ENCODE data around the gene PLOD1. TPM values are rescaled to one million over a fixed set of nuclear protein-coding genes. Genes with fewer than 3 reads are reported as not detected.
A peak's percentile ranks its signal among the peaks of the same experiment; 100 is the strongest.

Gene PLOD1
- total RNA-seq, 4 donors from 2014 or later = 64.4 to 107 (median 80.8) TPM

- 91 to 94% methylated on average over 10 to 11 of the region's 12 CpGs for WGBS, 2 donors
- Histone ChIP-seq H3K27ac (no peak overlapping the region), H3K9me3 (no peaks in the 10 kb centered on the region), H3K27me3 (no peaks in the 10 kb centered on the region), H3K36me3 (peaks cover 24 to 28% of the 10 kb centered on the region in 2 donors), H3K4me1 (peaks cover 0 to 13% of the 10 kb centered on the region in 2 donors), H3K4me3 (replicated peaks in 1 of 3) (no peak overlapping the region)
- DNase-seq = no peak
- TF ChIP-seq POLR2A (IDR thresholded peaks at IDR 0.05) (no peak), CTCF (IDR thresholded peaks at IDR 0.05) (no peak)
- intact Hi-C loops (cut with DNase I) = no loop called here
Measured at GRCh38 chr1:11964656-11965055, 30.1 kb downstream of the PLOD1 start.

GRCh38 chr1:11967028-11967547 lies 32.6 kb downstream of the PLOD1 start:
- WGBS, 2 donors = 62 to 72% methylated on average over 3 to 6 of the region's 6 CpGs
- TF ChIP-seq POLR2A (IDR thresholded peaks at IDR 0.05) (no peak), CTCF (IDR thresholded peaks at IDR 0.05) (peak in 4 of 6 experiments; percentile 7 to 37 (median 23))
- peak; percentile 19 for DNase-seq
- Histone ChIP-seq H3K4me3 (replicated peaks in 1 of 3) (no peak overlapping the region), H3K36me3 (peaks cover 24 to 28% of the 10 kb centered on the region in 2 donors), H3K27ac (no peak overlapping the region), H3K9me3 (no peaks in the 10 kb centered on the region), H3K4me1 (peaks cover 0 to 5% of the 10 kb centered on the region in 2 donors), H3K27me3 (no peaks in the 10 kb centered on the region)
- intact Hi-C loops (cut with DNase I) = no loop called here

GRCh38 chr1:11970441-11971185 lies 36.1 kb downstream of the PLOD1 start:
- Histone ChIP-seq H3K9me3 (no peaks in the 10 kb centered on the region), H3K27ac (no peak overlapping the region), H3K4me3 (replicated peaks in 1 of 3) (no peak overlapping the region), H3K36me3 (peaks cover 5 to 10% of the 10 kb centered on the region in 2 donors), H3K4me1 (peaks cover 0 to 19% of the 10 kb centered on the region in 2 donors), H3K27me3 (no peaks in the 10 kb centered on the region)
- intact Hi-C loops (cut with DNase I) = loop anchor here (10.0 kb wide), 1 partner anchor 56 kb away; no protein-coding TSS in a partner anchor
- 90 to 91% methylated on average over 14 to 17 of the region's 17 CpGs for WGBS, 2 donors
- TF ChIP-seq CTCF (IDR thresholded peaks at IDR 0.05) (no peak), POLR2A (IDR thresholded peaks at IDR 0.05) (no peak)
- DNase-seq = no peak

- DNase-seq = no peak
- Histone ChIP-seq H3K4me3 (replicated peaks in 1 of 3) (no peak overlapping the region), H3K4me1 (peaks cover 17 to 38% of the 10 kb centered on the region in 2 donors), H3K36me3 (peaks cover 5 to 11% of the 10 kb centered on the region in 2 donors), H3K27me3 (no peaks in the 10 kb centered on the region), H3K27ac (no peak overlapping the region), H3K9me3 (no peaks in the 10 kb centered on the region)
- TF ChIP-seq POLR2A (IDR thresholded peaks at IDR 0.05) = no peak
- no peak for TF ChIP-seq CTCF (IDR thresholded peaks at IDR 0.05)
- 77 to 78% methylated on average over 3 of the region's 3 CpGs for WGBS, 2 donors
- intact Hi-C loops (cut with DNase I) = loop anchor here (5.0 to 10.0 kb wide), 2 partner anchors 40 to 63 kb away; no protein-coding TSS in a partner anchor
Measured at GRCh38 chr1:11977625-11978024, 43.1 kb downstream of the PLOD1 start.

GRCh38 chr1:11978301-11978700 lies 43.8 kb downstream of the PLOD1 start:
- no peaks in the 10 kb centered on the region for H3K9me3 ChIP-seq
- H3K4me1 ChIP-seq = peaks cover 17 to 32% of the 10 kb centered on the region in 2 donors
- intact Hi-C loops (cut with DNase I) = loop anchor here (5.0 to 10.0 kb wide), 2 partner anchors 41 to 64 kb away; no protein-coding TSS in a partner anchor
- H3K36me3 ChIP-seq = peaks cover 11 to 18% of the 10 kb centered on the region in 2 donors
- H3K27ac ChIP-seq = no peak overlapping the region
- 81 to 88% methylated on average over 8 of the region's 8 CpGs for WGBS, 2 donors
- no peak overlapping the region for H3K4me3 ChIP-seq (replicated peaks in 1 of 3)
- TF ChIP-seq POLR2A (IDR thresholded peaks at IDR 0.05) (no peak), CTCF (IDR thresholded peaks at IDR 0.05) (no peak)
- no peaks in the 10 kb centered on the region for H3K27me3 ChIP-seq
- DNase-seq = no peak

All from thyroid gland (tissue), 4 donors.